HG03045 (cell line): ENCODE data around the gene CIB4.

Source experiments
- ATAC-seq: cut with Tn5 transposase; IDR thresholded peaks from one replicate; pipeline ENCODE4 v1.9.1; 2021; ENCODE audit warnings: mild to moderate bottlenecking, moderate library complexity; ENCODE audit not compliant: unreplicated experiment

CIB4 gene

DNA sequence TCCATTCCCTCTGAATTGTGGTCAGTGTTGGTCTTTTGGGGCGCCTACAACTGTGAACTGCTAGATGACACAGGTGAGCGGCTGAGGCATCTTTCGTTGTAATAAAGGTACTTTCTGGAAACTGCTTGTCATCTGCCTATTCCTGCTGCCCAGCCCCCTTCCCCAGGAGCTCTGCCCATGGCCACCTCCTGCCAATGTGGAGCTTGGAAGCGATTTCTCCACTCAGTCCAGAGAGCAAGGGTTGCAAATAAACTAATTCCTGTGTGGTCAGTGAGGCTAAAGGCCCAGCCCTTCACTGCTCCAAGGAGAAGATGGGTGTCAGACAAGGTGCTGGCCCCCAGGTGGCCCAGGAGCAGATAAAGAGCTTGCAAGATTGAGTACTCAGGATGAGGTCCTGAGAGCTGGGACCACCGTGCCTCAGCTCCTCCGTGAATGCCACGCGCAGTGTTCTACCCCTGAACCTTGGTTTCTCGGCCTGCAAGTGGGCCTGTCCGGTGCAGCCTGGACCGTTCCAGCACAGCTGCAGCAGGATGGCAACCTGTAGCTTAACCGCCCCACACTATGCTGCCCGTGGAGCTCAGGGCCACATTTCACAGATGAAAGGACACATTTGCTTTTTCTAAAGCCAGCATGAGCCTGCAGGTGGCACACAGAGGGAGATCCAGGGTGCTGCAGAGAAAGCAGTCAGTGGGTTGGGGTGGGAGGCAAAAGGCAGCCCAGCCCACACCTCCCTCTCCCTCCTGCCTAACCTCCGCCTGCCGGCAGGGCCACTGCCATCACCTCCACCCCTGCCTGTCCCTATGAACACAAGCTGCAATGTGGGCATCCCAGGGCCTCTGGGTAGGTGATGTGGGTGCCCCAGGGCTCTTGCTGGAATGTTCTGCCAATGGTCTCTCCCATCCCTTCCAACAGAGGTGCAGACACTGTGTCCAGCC is 84.6 kb downstream of the CIB4 start:
- ATAC-seq = no peak

- no peak for ATAC-seq
These were observed 85.7 kb downstream of the CIB4 start for GRCh38 chr2:26555246-26556133.

DNA sequence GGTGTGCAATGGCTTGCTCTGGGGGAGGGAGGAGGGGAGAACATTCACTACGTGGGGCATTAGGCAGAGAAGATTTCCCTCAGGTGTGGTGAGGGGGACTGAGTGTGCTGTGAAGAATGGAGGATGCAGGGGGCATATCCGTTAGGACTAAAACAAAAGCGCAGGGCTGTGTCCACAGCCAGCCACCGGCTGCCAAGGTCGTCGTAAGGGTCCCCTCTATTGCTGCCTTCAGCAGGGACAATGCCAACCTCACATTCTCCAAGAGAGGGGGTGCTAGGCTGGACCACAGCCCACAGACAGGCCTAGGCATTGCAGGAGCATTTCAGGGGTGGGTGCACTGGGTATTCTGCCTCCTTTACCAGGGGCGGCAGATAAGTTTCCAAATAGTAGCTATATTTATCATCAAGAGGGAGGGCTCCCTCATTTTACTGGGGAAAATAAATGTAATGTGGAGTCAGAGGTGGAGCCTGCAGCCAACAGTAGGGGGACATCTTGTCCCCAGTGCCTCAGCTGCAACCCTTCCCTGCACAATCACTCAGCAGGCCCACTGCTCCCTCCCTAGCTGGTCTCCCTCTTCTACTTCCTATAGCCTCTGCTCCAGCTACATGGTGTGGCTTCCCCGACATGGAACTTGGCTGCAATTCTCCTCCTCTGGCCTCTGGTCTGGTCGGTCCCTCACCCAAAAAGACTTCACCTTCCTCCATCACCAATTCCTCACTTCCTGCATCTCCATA is 88.4 kb downstream of the CIB4 start:
- ATAC-seq = no peak

DNA sequence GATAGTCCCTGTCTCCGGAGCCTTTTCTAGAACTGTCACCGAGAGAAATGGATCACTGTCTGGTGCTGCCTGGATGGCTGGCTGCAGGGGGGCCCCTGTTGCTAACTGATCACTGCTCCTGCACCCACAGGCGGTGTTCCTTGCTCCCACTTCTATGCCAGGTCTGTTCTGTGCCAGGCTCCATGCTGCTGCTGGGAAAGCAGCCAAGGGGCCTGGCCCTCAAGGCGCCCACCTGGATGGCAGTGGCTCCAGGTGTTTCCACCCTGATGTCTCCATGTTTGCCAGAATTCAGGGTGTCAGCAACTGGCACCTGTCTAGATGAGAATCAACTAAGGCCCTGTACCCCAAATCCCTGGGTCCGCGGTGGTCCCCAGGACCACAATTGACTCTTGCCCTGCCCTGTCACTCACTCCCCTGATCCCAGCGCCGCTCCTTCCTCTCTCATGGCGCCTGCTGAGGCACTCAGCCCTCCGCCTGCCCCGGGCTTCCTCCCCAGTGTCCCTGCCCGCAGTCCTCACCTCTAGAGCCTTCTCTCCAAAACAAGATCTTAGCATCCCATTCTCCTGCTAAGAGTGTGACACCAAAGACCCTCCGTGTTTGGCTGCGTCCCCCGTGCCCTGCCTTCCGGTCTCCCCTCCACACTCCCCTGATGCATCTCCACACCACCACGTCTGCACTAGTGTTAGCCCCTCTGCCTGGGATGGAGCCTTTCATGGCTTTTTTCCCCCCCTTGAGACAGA is 90.7 kb downstream of the CIB4 start:
- ATAC-seq = no peak

GRCh38 chr2:26542676-26543505 is 98.3 kb downstream of the CIB4 start:
- no peak for ATAC-seq

DNA sequence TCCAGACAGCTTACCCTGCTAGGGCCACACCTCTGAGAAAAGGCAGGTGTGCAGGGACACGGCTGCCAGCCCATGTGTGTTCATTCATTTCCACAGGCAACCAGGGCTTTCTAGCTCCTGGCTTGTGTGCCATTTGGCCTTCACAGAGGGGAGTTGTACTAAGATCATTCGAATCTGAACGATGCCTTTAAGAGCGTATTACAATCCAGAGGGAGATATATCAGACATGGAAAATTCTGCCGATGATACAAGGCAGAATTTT is 99.0 kb downstream of the CIB4 start:
- no peak for ATAC-seq

- no peak for ATAC-seq
These were observed 99.6 kb downstream of the CIB4 start for GRCh38 chr2:26541401-26542193.

GRCh38 chr2:26540961-26541360 is 100.2 kb downstream of the CIB4 start:
- no peak for ATAC-seq

DNA sequence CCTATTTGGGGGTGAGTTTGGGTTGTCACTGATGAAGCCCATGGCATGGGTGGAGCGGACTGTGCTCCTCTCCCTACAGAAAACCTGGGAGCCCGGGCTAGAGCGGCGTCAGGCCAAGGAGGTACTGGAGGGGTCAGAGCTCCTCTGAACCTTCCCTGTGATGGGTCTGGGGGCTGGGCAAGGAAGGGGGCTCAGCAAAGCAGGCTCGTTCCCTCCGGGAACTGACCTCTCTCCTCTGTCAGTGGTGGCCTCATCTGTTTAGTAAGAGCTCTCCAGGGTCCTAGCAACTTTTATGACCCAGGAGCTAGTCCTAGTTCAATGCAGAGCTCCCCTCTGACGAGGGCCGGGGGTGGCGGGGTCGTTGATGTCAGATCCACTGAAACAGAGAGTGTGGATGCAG is 100.9 kb downstream of the CIB4 start:
- no peak for ATAC-seq

- no peak for ATAC-seq
These were observed 103.2 kb downstream of the CIB4 start for GRCh38 chr2:26537826-26538475.

GRCh38 chr2:26537069-26537825 is 103.9 kb downstream of the CIB4 start:
- ATAC-seq = no peak

GRCh38 chr2:26536371-26537068 is 104.6 kb downstream of the CIB4 start:
- no peak for ATAC-seq

- ATAC-seq = no peak
These were observed 105.4 kb downstream of the CIB4 start for GRCh38 chr2:26535663-26536275.

DNA sequence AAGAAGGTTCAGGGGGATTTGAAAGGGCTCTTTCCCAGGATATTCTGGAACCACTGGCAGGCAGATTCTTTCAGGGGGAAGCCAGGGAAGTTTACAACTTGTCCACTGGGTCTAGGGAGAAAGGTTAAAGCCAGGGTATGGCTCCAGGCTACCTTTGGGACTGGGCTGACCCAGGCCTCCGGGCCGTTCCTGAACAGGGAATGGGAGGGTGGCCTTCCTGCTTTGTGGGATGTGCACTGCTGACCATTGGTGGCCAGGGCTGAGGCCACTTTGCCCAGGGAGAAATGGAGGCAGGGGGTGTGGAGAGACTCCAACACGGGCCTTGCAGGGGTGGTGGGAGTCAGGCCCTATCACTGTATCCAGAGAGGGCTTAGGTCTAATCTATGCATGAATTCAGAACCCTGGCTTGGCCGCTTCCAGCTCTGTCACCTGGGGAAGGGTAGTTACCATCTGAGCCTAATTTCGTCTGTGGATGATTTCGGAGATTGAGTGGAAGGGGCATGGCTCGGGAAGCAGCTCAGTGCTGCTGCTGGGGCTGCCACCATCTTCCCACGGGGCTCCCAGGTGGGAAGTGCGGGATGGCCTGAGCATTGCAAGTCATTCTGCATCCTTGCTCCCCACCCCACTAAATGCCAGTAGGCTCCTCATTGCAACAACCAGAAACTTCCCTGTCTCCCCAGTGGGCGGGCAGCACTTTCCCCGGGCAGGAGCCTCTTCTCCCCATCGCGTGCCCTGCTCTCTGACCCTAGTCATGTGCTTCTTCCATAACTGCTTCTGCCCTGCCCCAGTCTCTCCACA is 106.1 kb downstream of the CIB4 start:
- ATAC-seq = no peak

- ATAC-seq = no peak
These were observed 106.9 kb downstream of the CIB4 start for GRCh38 chr2:26534098-26534864.
